Nephron progenitor cell (in vitro differentiated cells): ENCODE data around the gene UBE2F.

Experiments used
- DNase-seq: peaks from one replicate; pipeline ENCODE4 v3.0.0; 2021
- H3K27ac Mint-ChIP-seq: 2 replicates; pipeline ENCODE4 v1.8.0; 2021; ENCODE audit warnings: mild to moderate bottlenecking, moderate library complexity, mixed read lengths
- H3K27me3 Mint-ChIP-seq: 2 replicates; pipeline ENCODE4 v1.8.0; 2021; ENCODE audit warnings: mild to moderate bottlenecking, low read depth, mixed read lengths; ENCODE audit not compliant: poor library complexity
- H3K36me3 Mint-ChIP-seq: 2 replicates; pipeline ENCODE4 v1.8.0; 2021; ENCODE audit warnings: low read depth, mixed read lengths
- H3K4me1 Mint-ChIP-seq: 2 replicates; pipeline ENCODE4 v1.8.0; 2021; ENCODE audit warnings: mixed read lengths
- H3K4me3 Mint-ChIP-seq: 2 replicates; pipeline ENCODE4 v1.8.0; 2021; ENCODE audit warnings: mild to moderate bottlenecking, moderate library complexity, mixed read lengths
- H3K9me3 Mint-ChIP-seq: 2 replicates; pipeline ENCODE4 v1.8.0; 2021; ENCODE audit warnings: mild to moderate bottlenecking, moderate library complexity, mixed read lengths
- TF ChIP-seq, protein P1 (sequence below): fragments of 200-600 bp; sonication (generic); IDR thresholded peaks from 2 replicates; pipeline ENCODE4 v1.5.0; 2021; ENCODE audit warnings: antibody characterized with exemption

The UBE2F gene

DNA sequence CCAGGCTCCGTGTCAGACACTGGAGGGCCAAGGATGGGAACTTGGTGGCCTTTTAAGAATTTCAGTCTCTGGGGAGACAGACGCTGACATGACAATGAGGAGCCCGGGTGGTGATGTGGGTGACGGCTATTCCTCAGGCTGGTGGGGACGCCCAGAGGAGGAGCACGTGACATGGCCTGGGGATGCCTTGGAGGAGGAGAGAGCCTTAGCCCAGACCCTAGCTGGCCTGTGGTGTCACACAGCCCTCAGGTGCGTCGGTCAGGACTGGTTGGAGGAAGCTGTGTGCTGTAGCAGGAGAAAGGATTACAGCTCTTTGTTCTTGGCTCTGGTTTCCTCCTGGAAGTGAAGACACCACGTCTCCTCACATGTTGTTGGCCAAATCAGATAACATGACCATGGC, 54.0 kb downstream of the UBE2F start:
- peaks cover 8% of the 10 kb centered on the region for H3K36me3 Mint-ChIP-seq
- TF ChIP-seq, protein P1, sequence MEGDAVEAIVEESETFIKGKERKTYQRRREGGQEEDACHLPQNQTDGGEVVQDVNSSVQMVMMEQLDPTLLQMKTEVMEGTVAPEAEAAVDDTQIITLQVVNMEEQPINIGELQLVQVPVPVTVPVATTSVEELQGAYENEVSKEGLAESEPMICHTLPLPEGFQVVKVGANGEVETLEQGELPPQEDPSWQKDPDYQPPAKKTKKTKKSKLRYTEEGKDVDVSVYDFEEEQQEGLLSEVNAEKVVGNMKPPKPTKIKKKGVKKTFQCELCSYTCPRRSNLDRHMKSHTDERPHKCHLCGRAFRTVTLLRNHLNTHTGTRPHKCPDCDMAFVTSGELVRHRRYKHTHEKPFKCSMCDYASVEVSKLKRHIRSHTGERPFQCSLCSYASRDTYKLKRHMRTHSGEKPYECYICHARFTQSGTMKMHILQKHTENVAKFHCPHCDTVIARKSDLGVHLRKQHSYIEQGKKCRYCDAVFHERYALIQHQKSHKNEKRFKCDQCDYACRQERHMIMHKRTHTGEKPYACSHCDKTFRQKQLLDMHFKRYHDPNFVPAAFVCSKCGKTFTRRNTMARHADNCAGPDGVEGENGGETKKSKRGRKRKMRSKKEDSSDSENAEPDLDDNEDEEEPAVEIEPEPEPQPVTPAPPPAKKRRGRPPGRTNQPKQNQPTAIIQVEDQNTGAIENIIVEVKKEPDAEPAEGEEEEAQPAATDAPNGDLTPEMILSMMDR, result no peak
- H3K4me1 Mint-ChIP-seq, result no peaks in the 10 kb centered on the region
- no peak overlapping the region for H3K4me3 Mint-ChIP-seq
- no peak for DNase-seq
- no peak overlapping the region for H3K27ac Mint-ChIP-seq
- no peaks in the 10 kb centered on the region for H3K9me3 Mint-ChIP-seq
- H3K27me3 Mint-ChIP-seq, result no peaks in the 10 kb centered on the region

DNA sequence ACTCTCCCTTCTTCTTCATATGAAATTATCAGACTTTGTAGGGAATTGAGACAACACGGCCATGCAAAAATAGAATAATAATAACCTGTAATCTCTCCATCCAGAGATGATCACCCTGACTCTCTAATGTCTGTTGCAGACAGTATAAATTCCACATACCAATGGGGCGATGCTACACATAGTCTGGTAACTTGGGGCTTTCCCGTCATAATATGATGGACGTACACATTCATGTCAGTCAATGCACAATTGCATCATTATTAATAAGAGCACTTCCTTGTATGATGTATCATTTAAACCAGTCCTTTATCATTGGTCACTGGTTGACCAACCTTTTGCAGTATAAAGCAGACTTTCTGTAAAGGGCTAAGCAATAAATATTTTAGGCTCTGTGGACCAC, 54.5 kb downstream of the UBE2F start:
- no peaks in the 10 kb centered on the region for H3K4me1 Mint-ChIP-seq

DNA sequence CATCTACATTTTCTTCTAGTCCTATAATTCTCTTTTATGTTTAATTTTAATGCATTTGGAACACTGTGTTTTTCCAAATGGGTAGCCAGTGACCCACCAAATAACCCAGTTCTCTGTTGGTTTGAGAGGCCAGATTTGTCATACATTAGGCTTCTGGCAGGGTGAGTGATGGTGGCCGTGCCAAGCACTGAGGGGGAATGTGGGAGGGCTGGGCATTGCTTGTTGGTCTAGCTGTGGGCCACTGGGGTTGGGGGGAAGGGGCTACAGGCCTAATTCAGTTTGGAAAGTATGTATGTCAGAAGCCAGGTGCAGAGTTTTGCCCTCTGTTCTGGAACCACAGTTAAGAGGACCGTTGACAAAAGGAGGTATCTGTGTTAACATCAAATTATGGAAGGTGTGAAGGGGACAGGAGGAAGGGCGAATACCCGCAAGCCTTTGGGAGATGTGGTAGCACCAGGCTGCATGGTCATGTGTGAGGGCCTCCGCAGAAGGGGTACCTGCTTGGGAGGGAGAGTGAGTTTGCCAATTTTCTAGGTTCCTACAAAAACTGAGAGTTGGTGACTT, 55.9 kb downstream of the UBE2F start:
- Mint-ChIP-seq H3K27ac (no peak overlapping the region), H3K36me3 (peaks cover 8% of the 10 kb centered on the region), H3K27me3 (peaks cover 2% of the 10 kb centered on the region)

More for the DNA sequence above, 54.5 kb downstream of the UBE2F start:
- Mint-ChIP-seq H3K9me3 (no peaks in the 10 kb centered on the region), H3K36me3 (peaks cover 8% of the 10 kb centered on the region), H3K27ac (no peak overlapping the region), H3K4me3 (no peak overlapping the region), H3K27me3 (peaks cover under 1% of the 10 kb centered on the region)
- TF ChIP-seq, protein P1, result no peak
- DNase-seq, result no peak

DNA sequence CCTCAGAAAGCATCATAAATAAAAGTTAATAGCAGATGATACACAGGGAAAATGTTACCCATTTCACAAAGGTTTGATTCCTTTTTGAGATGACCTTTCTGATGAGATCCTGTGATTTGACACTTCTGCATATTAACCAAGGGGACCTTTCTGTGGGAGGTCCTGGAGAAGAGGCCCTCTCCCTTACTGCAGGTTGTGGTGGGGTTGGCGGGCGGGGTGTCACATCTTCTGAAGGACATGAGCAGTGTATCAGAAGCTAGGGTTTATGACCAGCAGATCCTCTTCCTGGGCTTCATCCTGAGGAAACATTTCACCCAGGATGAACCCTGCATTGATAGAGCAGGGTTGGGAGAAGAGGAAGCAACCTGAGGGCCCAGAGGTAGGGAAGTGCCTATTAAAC, 56.8 kb downstream of the UBE2F start:
- peaks cover 2% of the 10 kb centered on the region for H3K27me3 Mint-ChIP-seq
- TF ChIP-seq, protein P1, result no peak
- no peaks in the 10 kb centered on the region for H3K9me3 Mint-ChIP-seq
- H3K4me3 Mint-ChIP-seq, result no peak overlapping the region
- H3K4me1 Mint-ChIP-seq, result no peaks in the 10 kb centered on the region
- no peak for DNase-seq
- peaks cover 8% of the 10 kb centered on the region for H3K36me3 Mint-ChIP-seq
- H3K27ac Mint-ChIP-seq, result no peak overlapping the region

More for the DNA sequence above, 55.9 kb downstream of the UBE2F start:
- Mint-ChIP-seq H3K4me3 (no peak overlapping the region), H3K9me3 (no peaks in the 10 kb centered on the region), H3K4me1 (no peaks in the 10 kb centered on the region)
- TF ChIP-seq, protein P1, result no peak
- no peak for DNase-seq

DNA sequence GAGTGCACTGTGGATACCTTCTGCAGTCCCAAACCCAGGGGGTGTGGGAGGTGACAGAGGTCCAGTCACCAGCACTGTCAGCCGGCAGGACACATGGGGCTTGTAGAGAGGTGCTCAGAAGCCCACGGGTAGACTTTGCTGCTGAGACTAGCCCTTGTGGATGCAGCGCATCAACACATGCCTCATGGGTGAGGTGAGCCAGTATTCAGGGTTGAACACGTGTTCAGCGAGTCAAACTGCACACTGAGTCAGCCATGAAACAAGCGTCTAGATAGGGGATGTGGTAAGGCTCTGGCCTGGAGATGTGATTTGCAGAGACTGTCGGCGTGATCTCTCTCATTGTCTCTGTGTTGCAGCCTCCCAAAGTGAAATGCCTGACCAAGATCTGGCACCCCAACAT, 58.2 kb downstream of the UBE2F start:
- Mint-ChIP-seq H3K9me3 (no peaks in the 10 kb centered on the region), H3K4me3 (no peak overlapping the region), H3K4me1 (no peaks in the 10 kb centered on the region), H3K27me3 (peaks cover 2% of the 10 kb centered on the region), H3K27ac (no peak overlapping the region), H3K36me3 (peaks cover 14% of the 10 kb centered on the region)
- TF ChIP-seq, protein P1, result no peak
- DNase-seq, result no peak

DNA sequence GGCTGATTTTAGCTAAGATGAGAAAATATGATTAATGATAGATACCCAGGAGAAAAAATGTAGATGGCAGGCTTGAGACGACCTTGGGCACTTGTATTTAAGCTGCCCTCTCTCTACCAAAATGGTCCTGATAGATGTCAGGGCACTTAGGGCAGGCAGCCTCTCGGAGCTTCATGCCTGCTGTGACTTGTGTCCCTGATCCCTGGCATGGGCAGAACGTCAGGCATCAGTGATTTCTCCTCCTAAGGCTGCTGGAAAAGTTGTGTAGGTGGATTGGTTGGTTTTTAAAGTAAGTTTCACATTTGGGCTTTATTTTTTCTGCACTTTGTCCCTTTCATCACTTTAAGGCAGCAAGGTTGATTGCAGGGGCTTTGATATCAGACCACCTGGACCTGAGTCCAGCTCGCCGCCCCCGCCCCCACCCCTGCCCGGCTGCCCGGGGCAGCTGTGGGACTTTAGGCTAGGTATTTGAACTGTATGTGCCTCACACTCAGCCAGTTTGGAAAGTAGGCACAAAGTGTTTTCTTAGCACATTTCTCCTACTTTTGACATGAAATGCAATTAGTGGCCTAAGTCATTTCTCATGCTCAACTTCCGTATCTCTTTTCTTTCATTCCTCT, 59.0 kb downstream of the UBE2F start:
- peaks cover 2% of the 10 kb centered on the region for H3K27me3 Mint-ChIP-seq

More for the DNA sequence above, 59.0 kb downstream of the UBE2F start:
- Mint-ChIP-seq H3K4me1 (no peaks in the 10 kb centered on the region), H3K36me3 (peaks cover 20% of the 10 kb centered on the region), H3K9me3 (no peaks in the 10 kb centered on the region), H3K27ac (no peak overlapping the region), H3K4me3 (no peak overlapping the region)
- DNase-seq, result no peak
- TF ChIP-seq, protein P1, result no peak
